Measurements from ENCODE around the gene SRP72.
"Not testable (repeated sequence)": the region's sequence is repeated elsewhere in the genome, so short reads cannot be mapped to it uniquely, and the experiment has no call there.

SRP72 gene

DNA sequence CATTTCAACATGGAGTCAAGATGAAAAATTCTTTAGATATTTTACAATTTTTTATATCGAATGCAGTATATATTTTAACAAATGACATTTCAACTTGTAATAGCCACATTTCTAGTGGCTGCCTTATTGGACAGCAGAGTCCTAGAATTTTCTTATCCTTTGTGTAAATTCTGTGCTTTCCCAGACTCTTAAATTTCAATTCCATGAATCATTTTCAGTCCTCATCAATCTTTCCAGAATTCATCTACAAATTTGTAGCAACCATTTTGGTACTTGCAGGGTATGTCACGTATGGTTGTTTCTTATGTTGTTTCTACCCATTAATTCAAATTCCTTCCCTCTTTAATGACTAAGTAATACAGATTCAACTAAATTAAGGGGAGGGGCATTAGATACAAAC lies 28.7 kb upstream of the SRP72 start:
- Histone ChIP-seq H3K27ac (ENCODE audit: low read depth, low read length) (no peak overlapping the region), H3K9ac (ENCODE audit: low read depth, low read length) (no peak overlapping the region)

DNA sequence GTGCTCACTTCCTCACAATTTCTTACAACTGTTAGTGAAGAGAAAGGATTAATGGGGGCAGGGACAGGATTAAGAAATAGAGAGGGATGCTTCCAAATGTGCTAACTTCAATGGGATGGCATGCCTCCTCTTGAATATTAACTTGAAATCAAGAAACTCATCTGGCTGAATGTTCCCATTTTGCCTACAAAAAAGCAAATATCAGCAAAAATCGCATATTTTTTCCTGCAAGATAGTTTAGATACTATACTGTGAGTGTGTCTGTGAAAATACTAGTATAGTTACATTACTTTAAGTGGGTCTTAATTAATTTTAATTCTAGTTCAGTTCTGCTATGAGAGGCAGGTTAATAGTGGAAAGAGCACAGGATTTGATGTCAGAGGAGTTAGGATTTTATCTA lies 26.4 kb upstream of the SRP72 start:
- Histone ChIP-seq H3K9ac (ENCODE audit: low read depth, low read length) (no peak overlapping the region), H3K4me1 (ENCODE audit: insufficient read depth, low read length) (peaks cover 26% of the 10 kb centered on the region), H3K27ac (ENCODE audit: low read depth, low read length) (no peak overlapping the region), H3K27me3 (ENCODE audit: insufficient read depth, low read length) (no peaks in the 10 kb centered on the region), H3K9me3 (ENCODE audit: insufficient read depth, low read depth, low read length) (no peaks in the 10 kb centered on the region), H3K36me3 (ENCODE audit: insufficient read depth, low read length) (peaks cover 74% of the 10 kb centered on the region), H3K4me3 (ENCODE audit: low read length) (peak overlapping the region; percentile 1; the same call in 1 of the 2 replicates)
- WGBS: 86% methylated on average over 1 of the region's 1 CpG

More for the DNA sequence above, 28.7 kb upstream of the SRP72 start:
- H3K4me3 ChIP-seq (ENCODE audit: low read length): peak overlapping the region; percentile 33
- peaks cover 26% of the 10 kb centered on the region for H3K4me1 ChIP-seq (ENCODE audit: insufficient read depth, low read length)
- peaks cover 52% of the 10 kb centered on the region for H3K36me3 ChIP-seq (ENCODE audit: insufficient read depth, low read length)
- no peaks in the 10 kb centered on the region for H3K9me3 ChIP-seq (ENCODE audit: insufficient read depth, low read depth, low read length)
- H3K27me3 ChIP-seq (ENCODE audit: insufficient read depth, low read length): no peaks in the 10 kb centered on the region
- 86% methylated on average over 1 of the region's 2 CpGs for WGBS

DNA sequence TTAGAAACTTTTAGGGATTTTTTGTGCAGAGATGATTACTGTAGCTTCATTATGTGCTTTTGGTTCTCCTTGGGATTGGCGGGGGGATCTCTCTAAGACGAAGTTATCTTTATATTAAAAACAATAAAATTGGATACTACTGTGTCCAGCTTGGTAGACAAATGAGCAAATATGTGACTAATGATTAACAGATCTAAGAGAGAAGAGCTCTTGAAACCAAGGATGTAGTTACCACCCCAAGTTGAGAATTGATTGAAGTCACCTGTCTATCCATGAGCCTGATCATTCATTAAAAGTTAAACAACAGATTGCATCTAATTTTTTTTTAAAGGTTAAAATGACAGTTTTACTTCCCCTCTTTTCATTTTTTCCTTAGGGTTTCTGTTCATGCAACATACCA lies 22.7 kb upstream of the SRP72 start:
- Histone ChIP-seq H3K4me1 (ENCODE audit: insufficient read depth, low read length) (peaks cover 15% of the 10 kb centered on the region), H3K9ac (ENCODE audit: low read depth, low read length) (no peak overlapping the region), H3K4me3 (ENCODE audit: low read length) (no peak overlapping the region), H3K27ac (ENCODE audit: low read depth, low read length) (no peak overlapping the region), H3K36me3 (ENCODE audit: insufficient read depth, low read length) (peaks cover 100% of the 10 kb centered on the region), H3K9me3 (ENCODE audit: insufficient read depth, low read depth, low read length) (no peaks in the 10 kb centered on the region), H3K27me3 (ENCODE audit: insufficient read depth, low read length) (no peaks in the 10 kb centered on the region)
- no CpG with 5 or more reads among the region's 2 CpGs for WGBS

DNA sequence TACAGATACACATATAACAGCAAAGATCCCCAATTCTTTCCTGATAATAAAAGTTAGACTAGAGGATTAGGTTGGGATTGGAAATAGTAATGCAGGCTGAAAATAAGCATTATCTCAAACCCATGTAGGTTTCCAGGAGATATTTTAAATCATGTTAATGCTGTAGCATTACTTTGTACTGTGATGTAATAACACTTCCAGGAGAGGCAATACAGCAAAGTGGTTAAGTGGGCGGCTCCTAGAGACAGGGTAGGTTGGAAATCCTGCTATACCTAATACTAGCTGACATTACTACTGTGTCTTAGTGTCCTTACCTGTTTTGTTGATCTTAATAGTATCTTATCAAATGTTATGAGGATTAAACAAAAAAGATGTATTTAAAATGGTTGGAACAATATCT lies 21.7 kb upstream of the SRP72 start:
- H3K9me3 ChIP-seq (ENCODE audit: insufficient read depth, low read depth, low read length): no peaks in the 10 kb centered on the region
- no peak overlapping the region for H3K27ac ChIP-seq (ENCODE audit: low read depth, low read length)
- no peak overlapping the region for H3K4me3 ChIP-seq (ENCODE audit: low read length)
- H3K4me1 ChIP-seq (ENCODE audit: insufficient read depth, low read length): peaks cover 5% of the 10 kb centered on the region; the same call in 1 of the 2 replicates
- WGBS: no CpG with 5 or more reads among the region's 1 CpG
- H3K9ac ChIP-seq (ENCODE audit: low read depth, low read length): no peak overlapping the region
- peaks cover 100% of the 10 kb centered on the region for H3K36me3 ChIP-seq (ENCODE audit: insufficient read depth, low read length)
- H3K27me3 ChIP-seq (ENCODE audit: insufficient read depth, low read length): no peaks in the 10 kb centered on the region

DNA sequence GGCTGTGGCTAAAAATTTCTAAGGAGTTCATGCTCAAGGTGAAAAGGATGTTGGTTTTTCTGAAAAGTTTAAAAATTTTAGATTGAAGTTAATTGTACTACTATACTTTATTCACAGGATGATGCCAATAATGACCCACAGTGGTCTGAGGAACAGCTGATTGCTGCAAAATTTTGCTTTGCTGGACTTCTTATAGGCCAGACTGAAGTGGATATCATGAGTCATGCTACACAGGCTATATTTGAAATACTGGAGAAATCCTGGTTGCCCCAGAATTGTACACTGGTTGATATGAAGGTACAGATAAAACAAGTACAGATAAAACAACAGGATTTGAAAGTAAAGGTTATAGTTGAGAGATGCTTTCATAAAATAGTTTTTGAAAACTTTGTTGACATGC lies 19.1 kb upstream of the SRP72 start:
- H3K9ac ChIP-seq (ENCODE audit: low read depth, low read length): no peak overlapping the region
- no peak overlapping the region for H3K4me3 ChIP-seq (ENCODE audit: low read length)
- no peaks in the 10 kb centered on the region for H3K9me3 ChIP-seq (ENCODE audit: insufficient read depth, low read depth, low read length)
- no peaks in the 10 kb centered on the region for H3K4me1 ChIP-seq (ENCODE audit: insufficient read depth, low read length)
- H3K36me3 ChIP-seq (ENCODE audit: insufficient read depth, low read length): peaks cover 99% of the 10 kb centered on the region
- no peaks in the 10 kb centered on the region for H3K27me3 ChIP-seq (ENCODE audit: insufficient read depth, low read length)
- no peak overlapping the region for H3K27ac ChIP-seq (ENCODE audit: low read depth, low read length)

DNA sequence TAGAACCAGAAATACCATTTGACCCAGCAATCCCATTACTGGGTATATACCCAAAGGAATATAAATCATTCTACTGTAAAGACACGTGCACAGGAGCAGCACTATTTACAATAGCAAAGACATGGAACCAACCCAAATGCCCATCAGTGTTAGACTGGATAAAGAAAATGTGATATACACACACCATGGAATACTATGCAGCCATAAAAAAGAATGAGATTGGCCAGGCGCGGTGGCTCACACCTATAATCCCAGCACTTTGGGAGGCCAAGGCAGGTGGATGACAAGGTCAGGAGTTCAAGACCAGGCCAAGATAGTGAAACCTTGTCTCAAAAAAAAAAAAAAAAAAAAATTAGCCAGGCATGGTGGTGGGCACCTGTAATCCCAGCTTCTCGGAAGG lies 17.9 kb upstream of the SRP72 start:
- H3K4me3 ChIP-seq (ENCODE audit: low read length); H3K27me3 ChIP-seq (ENCODE audit: insufficient read depth, low read length); H3K9me3 ChIP-seq (ENCODE audit: insufficient read depth, low read depth, low read length); H3K27ac ChIP-seq (ENCODE audit: low read depth, low read length); H3K9ac ChIP-seq (ENCODE audit: low read depth, low read length); H3K4me1 ChIP-seq (ENCODE audit: insufficient read depth, low read length): not testable (repeated sequence)
- peaks cover 99% of the 10 kb centered on the region for H3K36me3 ChIP-seq (ENCODE audit: insufficient read depth, low read length)
- 96% methylated on average over 4 of the region's 4 CpGs for WGBS

DNA sequence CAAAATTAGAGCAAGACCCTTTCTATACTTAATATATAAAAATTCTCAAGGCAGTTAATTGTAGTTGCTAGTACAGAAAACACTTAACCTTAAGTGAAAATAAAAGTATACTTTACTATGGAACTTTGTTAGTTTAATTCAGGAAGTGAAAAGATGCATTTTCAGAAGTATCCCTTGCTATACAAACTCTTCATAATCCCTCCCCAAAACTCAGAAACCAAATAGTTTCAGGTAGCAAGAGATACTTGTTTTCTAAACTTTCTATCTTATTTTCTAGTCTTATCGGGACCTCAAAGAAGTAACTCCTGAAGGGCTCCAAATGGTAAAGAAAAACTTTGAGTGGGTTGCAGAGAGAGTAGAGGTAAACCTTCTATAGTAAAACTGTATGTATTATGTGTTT lies 17.1 kb upstream of the SRP72 start:
- no peaks in the 10 kb centered on the region for H3K4me1 ChIP-seq (ENCODE audit: insufficient read depth, low read length)
- 100% methylated on average over 1 of the region's 1 CpG for WGBS
- no peaks in the 10 kb centered on the region for H3K27me3 ChIP-seq (ENCODE audit: insufficient read depth, low read length)
- H3K27ac ChIP-seq (ENCODE audit: low read depth, low read length): no peak overlapping the region
- H3K4me3 ChIP-seq (ENCODE audit: low read length): no peak overlapping the region
- peaks cover 99% of the 10 kb centered on the region for H3K36me3 ChIP-seq (ENCODE audit: insufficient read depth, low read length)
- H3K9ac ChIP-seq (ENCODE audit: low read depth, low read length): no peak overlapping the region
- no peaks in the 10 kb centered on the region for H3K9me3 ChIP-seq (ENCODE audit: insufficient read depth, low read depth, low read length)

DNA sequence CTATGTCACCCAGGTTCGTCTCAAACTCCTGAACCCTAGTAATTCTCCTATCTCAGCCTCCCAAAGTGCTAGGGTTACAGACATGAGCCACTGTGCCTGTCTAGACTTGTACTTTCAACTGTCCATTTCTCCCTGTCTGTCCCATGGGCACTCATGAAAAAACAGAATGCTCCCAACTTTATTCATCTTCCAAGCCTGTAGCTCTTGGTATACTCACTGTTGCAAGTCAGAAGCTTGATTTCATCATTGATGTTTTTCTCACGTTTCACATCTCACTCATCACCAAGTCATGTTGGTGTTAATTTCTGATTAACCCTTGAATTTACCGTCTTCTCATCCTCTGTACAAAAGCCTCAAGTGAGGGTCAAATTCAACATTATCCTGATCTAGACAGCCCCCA lies 7.3 kb upstream of the SRP72 start:
- Histone ChIP-seq H3K27ac (ENCODE audit: low read depth, low read length) (no peak overlapping the region), H3K4me3 (ENCODE audit: low read length) (no peak overlapping the region), H3K27me3 (ENCODE audit: insufficient read depth, low read length) (no peaks in the 10 kb centered on the region), H3K36me3 (ENCODE audit: insufficient read depth, low read length) (peaks cover 80% of the 10 kb centered on the region), H3K9me3 (ENCODE audit: insufficient read depth, low read depth, low read length) (no peaks in the 10 kb centered on the region), H3K9ac (ENCODE audit: low read depth, low read length) (no peak overlapping the region), H3K4me1 (ENCODE audit: insufficient read depth, low read length) (no peaks in the 10 kb centered on the region)
- 93% methylated on average over 3 of the region's 3 CpGs for WGBS

DNA sequence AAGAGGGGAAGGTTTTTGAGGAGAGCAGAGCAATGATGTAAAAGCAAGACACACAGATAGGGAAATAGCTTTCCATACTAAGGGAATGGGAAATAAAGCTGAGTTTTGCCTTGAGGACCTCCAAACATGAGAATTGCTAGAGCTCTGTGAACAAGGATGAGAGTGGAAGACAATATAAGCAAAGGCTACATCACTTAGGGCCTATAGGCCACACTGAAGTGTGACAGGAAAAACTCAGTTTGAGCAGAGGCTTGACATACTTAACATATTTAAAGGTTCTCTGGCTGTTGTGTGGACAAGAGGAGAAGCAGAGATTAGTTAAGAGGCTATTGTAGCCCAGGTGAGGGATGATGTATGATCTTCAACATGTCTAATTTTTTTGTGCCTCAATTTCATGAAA lies 5.3 kb upstream of the SRP72 start:
- 0 out of 2 replicates have a peak, but pooled peaks cover 4% of the 10 kb centered on the region for H3K4me1 ChIP-seq (ENCODE audit: insufficient read depth, low read length)
- no peaks in the 10 kb centered on the region for H3K27me3 ChIP-seq (ENCODE audit: insufficient read depth, low read length)
- no peak overlapping the region for H3K9ac ChIP-seq (ENCODE audit: low read depth, low read length)
- peaks cover 59% of the 10 kb centered on the region for H3K36me3 ChIP-seq (ENCODE audit: insufficient read depth, low read length)
- H3K9me3 ChIP-seq (ENCODE audit: insufficient read depth, low read depth, low read length): no peaks in the 10 kb centered on the region
- H3K27ac ChIP-seq (ENCODE audit: low read depth, low read length): no peak overlapping the region
- no peak overlapping the region for H3K4me3 ChIP-seq (ENCODE audit: low read length)

DNA sequence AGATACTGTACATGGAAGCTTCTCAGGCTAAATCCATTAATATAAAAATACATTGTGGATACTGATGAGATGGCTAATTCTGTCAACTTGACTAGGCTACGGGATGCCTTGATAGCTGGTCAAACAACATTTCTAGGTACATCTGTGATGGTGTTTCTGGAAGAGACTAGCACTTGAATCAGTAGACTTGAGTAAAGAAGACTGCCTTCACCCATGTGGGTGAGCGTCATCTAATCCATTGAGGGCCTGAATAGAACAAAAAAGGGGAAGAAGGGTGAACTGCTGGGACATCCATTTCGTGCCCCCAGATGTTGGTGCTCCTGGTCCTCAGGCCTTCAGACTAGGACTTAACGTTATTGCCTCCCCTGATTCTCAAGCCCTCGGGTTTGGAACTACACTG lies 3.7 kb upstream of the SRP72 start:
- H3K9ac ChIP-seq (ENCODE audit: low read depth, low read length): no peak overlapping the region
- no peaks in the 10 kb centered on the region for H3K27me3 ChIP-seq (ENCODE audit: insufficient read depth, low read length)
- WGBS: 89% methylated on average over 5 of the region's 5 CpGs
- no peaks in the 10 kb centered on the region for H3K9me3 ChIP-seq (ENCODE audit: insufficient read depth, low read depth, low read length)
- H3K4me3 ChIP-seq (ENCODE audit: low read length): no peak overlapping the region
- peaks cover 44% of the 10 kb centered on the region for H3K36me3 ChIP-seq (ENCODE audit: insufficient read depth, low read length)
- H3K4me1 ChIP-seq (ENCODE audit: insufficient read depth, low read length): peaks cover 7% of the 10 kb centered on the region; the same call in 1 of the 2 replicates
- no peak overlapping the region for H3K27ac ChIP-seq (ENCODE audit: low read depth, low read length)

DNA sequence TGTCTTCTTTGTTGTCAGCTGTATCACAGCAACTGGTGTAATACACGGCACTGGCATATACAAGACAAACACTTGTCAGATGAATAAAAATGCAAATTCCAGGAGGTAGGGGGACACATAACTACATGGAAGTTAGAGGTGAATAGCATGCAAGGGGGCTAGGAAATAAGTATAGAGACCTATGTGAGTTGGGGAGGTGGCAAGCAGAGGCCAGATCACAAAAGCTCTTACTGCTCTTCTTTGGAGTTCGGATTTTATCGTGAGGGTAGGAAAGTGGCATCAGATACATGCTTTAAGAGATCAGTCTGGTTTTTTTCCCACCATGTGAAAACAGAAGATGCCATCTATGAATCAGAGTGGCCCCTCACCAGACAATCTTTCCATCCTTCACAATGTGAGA lies 2.8 kb upstream of the SRP72 start:
- H3K27me3 ChIP-seq (ENCODE audit: insufficient read depth, low read length): no peaks in the 10 kb centered on the region
- 82% methylated on average over 3 of the region's 3 CpGs for whole genome bisulfite sequencing
- no peak overlapping the region for H3K4me3 ChIP-seq (ENCODE audit: low read length)
- H3K9ac ChIP-seq (ENCODE audit: low read depth, low read length): no peak overlapping the region
- H3K36me3 ChIP-seq (ENCODE audit: insufficient read depth, low read length): peaks cover 38% of the 10 kb centered on the region
- H3K4me1 ChIP-seq (ENCODE audit: insufficient read depth, low read length): peaks cover 15% of the 10 kb centered on the region; the same call in 1 of the 2 replicates
- H3K9me3 ChIP-seq (ENCODE audit: insufficient read depth, low read depth, low read length): no peaks in the 10 kb centered on the region
- H3K27ac ChIP-seq (ENCODE audit: low read depth, low read length): no peak overlapping the region

DNA sequence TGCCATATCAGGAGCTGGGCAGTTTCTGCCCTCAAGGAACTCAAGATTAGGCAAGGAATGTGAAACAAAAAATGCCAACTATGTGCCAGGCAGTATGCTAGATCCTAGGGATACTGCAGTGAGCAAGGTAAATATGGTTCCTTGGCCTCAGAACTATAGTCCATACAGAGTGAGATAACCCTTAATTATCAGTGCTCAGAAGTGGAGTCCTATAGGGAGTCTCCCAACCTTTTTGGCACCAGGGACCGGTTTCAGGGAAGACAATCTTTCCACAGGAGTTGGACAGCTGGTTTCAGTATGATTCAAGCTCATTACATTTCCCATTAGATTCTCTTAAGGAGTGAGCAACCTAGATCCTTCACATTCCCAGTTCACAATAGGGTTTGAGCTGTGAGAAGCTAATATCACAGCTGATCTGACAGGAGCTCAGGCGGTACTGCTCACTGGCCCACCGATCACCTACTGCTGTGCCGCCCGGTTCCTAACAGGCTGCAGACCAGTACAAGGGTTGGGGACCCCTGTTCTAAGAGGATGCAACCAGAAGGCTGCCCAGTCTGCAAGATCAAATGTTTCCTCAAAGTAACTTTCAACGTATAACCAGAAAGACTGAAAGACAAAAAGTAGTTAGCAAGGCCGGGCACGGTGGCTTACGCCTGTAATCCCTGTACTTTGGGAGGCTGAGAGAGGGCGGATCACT lies 1.7 kb upstream of the SRP72 start:
- H3K9ac ChIP-seq (ENCODE audit: low read depth, low read length): peak overlapping the region; percentile 86; the same call in 1 of the 2 replicates
- 70% methylated on average over 10 of the region's 10 CpGs for WGBS
- no peaks in the 10 kb centered on the region for H3K9me3 ChIP-seq (ENCODE audit: insufficient read depth, low read depth, low read length)
- no peak overlapping the region for H3K27ac ChIP-seq (ENCODE audit: low read depth, low read length)
- peaks cover 39% of the 10 kb centered on the region for H3K36me3 ChIP-seq (ENCODE audit: insufficient read depth, low read length)
- H3K4me3 ChIP-seq (ENCODE audit: low read length): peak overlapping the region; percentile 88
- H3K27me3 ChIP-seq (ENCODE audit: insufficient read depth, low read length): no peaks in the 10 kb centered on the region
- peaks cover 15% of the 10 kb centered on the region; the same call in 1 of the 2 replicates for H3K4me1 ChIP-seq (ENCODE audit: insufficient read depth, low read length)

Measured in HUES64 (cell line).